HG02870 (cell line): Measurements from ENCODE around the gene RPH3AL.

Experiments used
- ATAC-seq: cut with Tn5 transposase; IDR thresholded peaks from one replicate; pipeline ENCODE4 v1.9.1; 2021; ENCODE audit warnings: mild to moderate bottlenecking, moderate library complexity; ENCODE audit not compliant: unreplicated experiment

The RPH3AL gene

GRCh38 chr17:353838-354234 lies 1.2 kb upstream of the RPH3AL start:
- no peak for ATAC-seq

- no peak for ATAC-seq
Observed at GRCh38 chr17:353213-353837, 718 bp upstream of the RPH3AL start.

DNA sequence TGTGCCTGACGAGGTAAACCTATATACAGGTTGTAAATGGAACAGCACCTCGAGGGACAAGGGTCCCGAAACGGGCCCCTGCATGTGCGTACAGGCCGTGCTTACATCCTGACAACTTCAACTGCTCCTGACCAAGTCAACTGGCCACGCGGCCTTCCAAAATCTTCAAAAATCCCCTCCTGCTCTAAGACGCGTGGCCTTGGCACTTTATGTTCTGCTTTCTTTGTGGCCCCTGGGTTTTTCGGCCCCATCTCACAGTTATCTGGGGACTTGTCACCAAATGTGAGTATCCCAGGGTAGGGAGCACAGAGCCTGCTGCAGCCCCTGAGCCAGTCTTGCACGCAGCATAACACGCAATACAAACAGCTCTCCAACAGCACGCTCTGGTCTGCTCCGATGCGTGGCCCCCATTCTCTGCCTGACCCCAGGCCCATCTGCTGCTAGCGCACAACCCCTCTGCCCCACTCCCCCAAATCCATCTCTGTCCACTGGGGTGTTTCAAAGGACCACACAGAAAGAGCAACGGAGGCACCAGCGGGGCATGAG lies 659 bp downstream of the RPH3AL start:
- no peak for ATAC-seq

DNA sequence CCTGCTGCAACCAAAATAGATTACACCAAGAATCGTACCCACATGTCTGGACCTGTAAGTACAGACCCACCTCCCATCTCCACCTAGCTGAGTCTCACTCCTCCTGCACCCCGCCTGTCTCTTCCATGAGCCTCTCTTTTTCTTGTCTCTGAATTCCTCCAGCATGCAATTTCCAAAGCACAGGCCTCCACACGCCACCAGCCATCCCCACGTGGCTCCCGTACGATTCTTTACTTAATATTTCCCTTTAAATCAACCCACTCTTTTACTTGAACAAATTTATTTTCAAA lies 1.2 kb downstream of the RPH3AL start:
- no peak for ATAC-seq

DNA sequence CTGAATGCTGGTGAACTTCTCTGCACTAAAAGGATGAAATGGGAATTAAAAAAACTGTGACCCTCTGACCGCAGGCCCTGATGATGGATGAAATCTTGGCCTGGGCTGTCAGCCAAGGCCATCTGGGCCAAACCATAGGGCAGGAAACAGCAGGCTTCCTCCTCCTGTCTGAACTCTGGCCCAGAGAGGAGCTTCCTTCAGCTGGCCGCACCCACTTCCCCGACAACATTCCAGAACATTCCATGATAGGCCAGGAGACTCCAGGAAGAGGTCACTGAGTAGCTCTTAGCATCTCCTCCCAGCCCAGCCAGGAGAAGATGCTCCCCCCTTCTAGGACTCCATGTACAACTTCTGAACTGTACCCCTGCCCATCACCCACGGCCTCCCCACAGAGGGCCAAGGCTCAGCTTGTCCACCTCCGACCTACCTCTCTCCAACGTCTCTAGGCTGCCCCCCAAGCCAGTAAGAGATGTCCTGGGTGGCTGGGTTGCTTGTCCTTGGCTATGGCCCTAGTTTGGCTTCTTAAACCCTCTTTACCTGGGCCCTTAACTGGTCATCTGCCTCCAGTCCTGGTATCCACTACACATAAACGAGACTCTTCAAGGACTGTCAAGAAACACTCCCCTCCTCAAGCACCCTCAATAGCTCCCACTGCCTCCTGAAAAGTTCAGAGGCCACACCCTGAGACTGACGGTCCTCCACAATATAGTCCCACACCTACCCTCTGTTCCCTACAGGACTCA lies 1.7 kb downstream of the RPH3AL start:
- no peak for ATAC-seq

DNA sequence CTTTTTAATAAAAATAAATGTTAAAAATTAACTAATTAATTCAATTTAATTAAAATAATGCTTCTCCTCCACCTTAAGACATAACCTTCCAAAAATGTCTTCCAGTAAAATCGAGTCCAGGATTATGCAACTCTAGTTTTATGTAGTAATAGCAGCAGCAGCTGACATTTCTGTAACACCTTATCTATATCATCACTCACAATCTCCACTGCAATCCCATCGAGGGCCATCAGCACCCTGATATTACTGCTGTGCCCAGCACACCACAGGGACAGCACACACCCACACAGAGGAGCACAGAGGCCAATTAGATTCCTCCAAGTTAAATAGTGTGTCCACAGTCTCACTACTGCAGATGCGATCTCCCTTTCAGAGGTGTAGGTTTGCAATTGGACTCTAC lies 2.9 kb downstream of the RPH3AL start:
- ATAC-seq: no peak

GRCh38 chr17:348692-349425 lies 3.7 kb downstream of the RPH3AL start:
- ATAC-seq: no peak

DNA sequence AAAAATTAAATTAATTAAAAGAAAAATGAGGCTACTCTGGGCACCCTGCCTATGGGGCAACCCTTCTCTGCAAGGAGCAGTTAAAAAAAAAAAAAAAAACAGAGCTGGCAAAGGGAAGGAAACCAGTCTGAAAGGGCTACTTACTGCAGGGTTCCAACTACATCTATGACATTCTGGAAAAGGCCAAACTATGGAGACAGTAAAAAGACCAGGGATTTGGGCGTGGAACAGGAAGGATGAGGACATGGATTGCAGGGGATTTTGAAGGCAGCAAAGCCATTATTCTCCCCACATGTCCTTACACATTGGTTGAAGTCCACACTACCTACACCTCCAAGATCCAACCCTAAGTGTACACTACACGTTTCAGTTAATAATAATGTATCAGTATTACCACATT lies 4.6 kb downstream of the RPH3AL start:
- ATAC-seq: no peak

- ATAC-seq: no peak
Observed at GRCh38 chr17:347309-347899, 5.2 kb downstream of the RPH3AL start.

- ATAC-seq: no peak
Observed at GRCh38 chr17:345992-346785, 6.4 kb downstream of the RPH3AL start.

- no peak for ATAC-seq
Observed at GRCh38 chr17:345261-345660, 7.3 kb downstream of the RPH3AL start.

DNA sequence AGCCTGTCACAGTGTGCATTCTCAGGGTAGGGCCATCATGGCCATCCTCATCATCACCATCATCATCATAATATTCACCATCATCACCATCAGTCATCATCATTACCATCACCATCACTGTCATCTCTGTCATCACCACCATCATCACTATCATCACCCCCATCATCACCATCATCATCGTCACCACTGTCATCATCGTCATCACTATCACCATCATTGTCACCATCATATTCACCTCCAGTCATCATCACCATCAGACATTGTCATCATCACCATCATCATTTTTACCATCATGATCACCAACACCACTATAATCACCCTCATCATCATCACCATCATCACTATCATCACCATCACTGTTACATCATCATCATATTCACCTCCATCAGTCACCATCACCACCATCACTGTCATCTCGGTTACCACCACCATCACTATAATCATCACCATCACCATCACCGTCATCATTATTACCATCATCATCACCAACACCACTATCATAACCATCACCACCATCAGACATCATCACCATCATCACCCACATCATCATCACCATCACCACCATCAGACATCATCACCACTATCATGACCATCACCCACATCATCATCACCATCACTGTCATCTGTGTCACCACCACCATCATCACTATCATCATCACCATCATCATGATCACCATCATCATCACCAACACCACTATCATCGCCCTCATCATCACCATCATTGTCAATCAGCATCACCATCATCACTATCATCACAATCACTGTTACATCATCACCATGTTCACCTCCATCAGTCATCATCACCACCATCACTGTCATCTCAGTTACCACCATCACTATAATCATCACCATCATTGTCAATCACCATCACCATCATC lies 8.5 kb downstream of the RPH3AL start:
- no peak for ATAC-seq

DNA sequence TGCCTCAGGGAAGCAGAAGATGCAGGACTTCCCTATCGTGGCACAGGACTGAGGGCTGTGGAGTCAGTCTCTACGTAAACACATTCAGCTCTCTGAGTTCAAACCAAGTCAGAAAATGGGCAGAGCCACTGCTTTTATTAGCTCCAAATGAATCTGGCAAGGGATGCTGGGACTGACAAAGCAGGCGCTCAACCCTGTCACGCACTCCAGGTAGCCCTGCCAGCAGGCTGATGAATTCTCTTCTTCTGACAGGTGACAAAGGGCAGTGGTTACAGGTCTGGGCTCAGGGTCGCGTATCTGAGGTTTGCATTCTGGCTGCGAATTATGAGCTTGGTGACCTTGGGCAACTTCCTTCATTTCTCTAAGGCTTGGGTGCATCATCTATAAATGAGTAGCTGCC lies 9.4 kb downstream of the RPH3AL start:
- no peak for ATAC-seq

DNA sequence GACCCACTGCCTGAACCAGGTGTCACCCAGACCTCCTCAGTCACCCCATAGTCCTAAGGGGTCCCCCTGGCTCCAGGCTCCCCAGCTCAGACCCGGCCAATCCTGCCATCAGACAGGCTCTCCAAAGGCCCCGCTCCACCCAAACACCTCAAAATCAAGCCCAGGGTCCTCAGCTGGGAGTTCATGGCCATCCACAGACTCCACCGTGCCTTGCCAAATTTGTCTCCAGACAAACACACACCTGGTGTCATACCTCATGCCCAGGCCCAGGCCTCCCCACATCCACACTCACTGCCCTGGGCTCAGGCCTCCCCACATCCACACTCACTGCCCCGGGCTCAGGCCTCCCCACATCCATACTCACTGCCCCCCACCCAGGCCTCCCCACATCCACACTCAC lies 12.5 kb downstream of the RPH3AL start:
- ATAC-seq: no peak

GRCh38 chr17:339193-340061 lies 13.2 kb downstream of the RPH3AL start:
- ATAC-seq: no peak

- ATAC-seq: no peak
Observed at GRCh38 chr17:338442-339192, 14.0 kb downstream of the RPH3AL start.

- no peak for ATAC-seq
Observed at GRCh38 chr17:337866-338265, 14.7 kb downstream of the RPH3AL start.

DNA sequence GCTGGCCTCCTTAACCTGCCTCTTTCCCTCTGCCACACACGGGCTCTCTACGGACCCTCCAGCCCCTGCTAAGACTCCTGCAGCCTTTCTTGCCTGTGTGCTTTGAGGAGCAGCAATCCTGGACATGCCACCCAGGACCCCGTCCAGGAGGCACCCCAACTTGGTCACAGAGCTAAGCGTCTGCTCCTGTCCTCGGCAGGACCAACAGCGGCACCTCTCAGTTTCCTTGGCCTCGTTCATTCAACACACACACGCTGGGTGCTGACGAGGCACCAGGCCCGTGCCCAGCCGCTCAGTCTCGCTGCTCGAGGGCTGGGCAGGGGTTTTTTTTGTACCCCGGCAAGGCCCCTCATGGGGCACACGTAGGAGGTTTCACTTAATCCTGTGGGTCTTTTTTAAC lies 15.2 kb downstream of the RPH3AL start:
- ATAC-seq: no peak
